ENCODE measurements around the gene SLC7A1.

SLC7A1 gene

DNA sequence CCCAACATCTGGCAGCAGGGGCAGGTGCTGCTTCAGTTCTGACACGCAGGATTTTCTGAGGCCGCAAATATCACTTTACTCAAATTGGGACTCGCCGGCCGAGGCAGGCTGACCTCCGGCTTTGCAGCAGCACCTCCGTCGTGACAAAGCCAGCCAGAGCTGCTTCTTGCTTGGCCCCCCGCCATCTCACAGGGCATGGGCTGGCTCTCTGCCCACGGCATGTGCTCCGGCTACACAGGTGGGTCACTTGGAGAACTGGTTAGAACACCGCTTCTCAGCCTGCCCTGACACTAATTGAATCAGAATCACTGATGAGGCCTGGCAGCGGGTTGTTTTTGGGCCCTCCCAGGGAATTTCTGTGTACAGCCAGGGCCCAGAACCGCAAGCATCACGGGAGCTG lies 112.3 kb downstream of the SLC7A1 start:
- H3K36me3 Mint-ChIP-seq (ENCODE audit: low read depth), result no peaks in the 10 kb centered on the region
- TF ChIP-seq, protein P1, sequence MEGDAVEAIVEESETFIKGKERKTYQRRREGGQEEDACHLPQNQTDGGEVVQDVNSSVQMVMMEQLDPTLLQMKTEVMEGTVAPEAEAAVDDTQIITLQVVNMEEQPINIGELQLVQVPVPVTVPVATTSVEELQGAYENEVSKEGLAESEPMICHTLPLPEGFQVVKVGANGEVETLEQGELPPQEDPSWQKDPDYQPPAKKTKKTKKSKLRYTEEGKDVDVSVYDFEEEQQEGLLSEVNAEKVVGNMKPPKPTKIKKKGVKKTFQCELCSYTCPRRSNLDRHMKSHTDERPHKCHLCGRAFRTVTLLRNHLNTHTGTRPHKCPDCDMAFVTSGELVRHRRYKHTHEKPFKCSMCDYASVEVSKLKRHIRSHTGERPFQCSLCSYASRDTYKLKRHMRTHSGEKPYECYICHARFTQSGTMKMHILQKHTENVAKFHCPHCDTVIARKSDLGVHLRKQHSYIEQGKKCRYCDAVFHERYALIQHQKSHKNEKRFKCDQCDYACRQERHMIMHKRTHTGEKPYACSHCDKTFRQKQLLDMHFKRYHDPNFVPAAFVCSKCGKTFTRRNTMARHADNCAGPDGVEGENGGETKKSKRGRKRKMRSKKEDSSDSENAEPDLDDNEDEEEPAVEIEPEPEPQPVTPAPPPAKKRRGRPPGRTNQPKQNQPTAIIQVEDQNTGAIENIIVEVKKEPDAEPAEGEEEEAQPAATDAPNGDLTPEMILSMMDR (IDR thresholded peaks at IDR 0.05), result no peak
- no peak overlapping the region for H3K27ac Mint-ChIP-seq
- H3K9me3 Mint-ChIP-seq, result no peaks in the 10 kb centered on the region
- H3K4me3 Mint-ChIP-seq, result no peak overlapping the region
- DNase-seq, result no peak
- H3K27me3 Mint-ChIP-seq (ENCODE audit: low read depth, poor library complexity), result no peaks in the 10 kb centered on the region
- peaks cover 23% of the 10 kb centered on the region for H3K4me1 Mint-ChIP-seq

DNA sequence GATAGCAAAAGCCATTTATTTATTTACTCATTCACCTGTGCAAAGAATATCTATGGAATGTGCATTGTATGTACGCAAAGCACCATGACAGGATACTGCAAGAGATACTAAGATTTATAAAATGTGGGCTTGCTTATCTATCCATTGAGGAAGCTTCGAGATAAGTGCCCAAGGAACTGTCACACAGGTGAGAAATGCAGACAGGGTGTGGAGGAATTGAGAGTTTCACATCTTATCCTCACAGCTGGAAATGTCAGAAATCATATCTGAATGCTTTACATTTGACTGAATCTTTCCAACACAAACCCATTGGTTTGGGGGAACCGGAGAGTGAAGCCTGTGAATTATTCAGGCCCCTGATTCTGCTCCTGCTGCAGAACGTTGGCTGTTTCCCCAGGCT lies 113.0 kb downstream of the SLC7A1 start:
- Mint-ChIP-seq H3K27me3 (ENCODE audit: low read depth, poor library complexity) (no peaks in the 10 kb centered on the region), H3K9me3 (no peaks in the 10 kb centered on the region), H3K27ac (no peak overlapping the region), H3K4me1 (peaks cover 16% of the 10 kb centered on the region), H3K4me3 (no peak overlapping the region), H3K36me3 (ENCODE audit: low read depth) (no peaks in the 10 kb centered on the region)
- no peak for DNase-seq
- TF ChIP-seq, protein P1 (IDR thresholded peaks at IDR 0.05), result no peak

DNA sequence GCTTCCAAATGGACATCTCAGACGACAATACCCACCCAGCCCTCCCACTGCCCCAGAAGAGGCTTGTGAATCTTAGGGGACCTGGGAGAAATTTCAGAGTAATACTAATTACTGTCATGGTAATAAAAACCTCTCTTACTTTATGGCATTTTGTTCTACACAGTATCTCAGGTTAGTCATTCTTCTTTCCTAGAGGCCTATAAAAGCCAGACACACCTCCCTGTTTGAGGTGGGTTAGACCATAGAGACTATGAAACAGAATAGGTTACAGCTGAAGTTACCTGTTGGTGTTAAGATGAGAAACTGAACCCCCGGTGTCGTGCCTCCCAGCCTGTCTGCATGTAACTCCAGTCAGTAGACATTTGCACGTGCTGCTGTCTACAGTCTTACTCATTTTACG lies 113.9 kb downstream of the SLC7A1 start:
- peaks cover 3% of the 10 kb centered on the region for H3K27me3 Mint-ChIP-seq (ENCODE audit: low read depth, poor library complexity)
- H3K36me3 Mint-ChIP-seq (ENCODE audit: low read depth), result no peaks in the 10 kb centered on the region

DNA sequence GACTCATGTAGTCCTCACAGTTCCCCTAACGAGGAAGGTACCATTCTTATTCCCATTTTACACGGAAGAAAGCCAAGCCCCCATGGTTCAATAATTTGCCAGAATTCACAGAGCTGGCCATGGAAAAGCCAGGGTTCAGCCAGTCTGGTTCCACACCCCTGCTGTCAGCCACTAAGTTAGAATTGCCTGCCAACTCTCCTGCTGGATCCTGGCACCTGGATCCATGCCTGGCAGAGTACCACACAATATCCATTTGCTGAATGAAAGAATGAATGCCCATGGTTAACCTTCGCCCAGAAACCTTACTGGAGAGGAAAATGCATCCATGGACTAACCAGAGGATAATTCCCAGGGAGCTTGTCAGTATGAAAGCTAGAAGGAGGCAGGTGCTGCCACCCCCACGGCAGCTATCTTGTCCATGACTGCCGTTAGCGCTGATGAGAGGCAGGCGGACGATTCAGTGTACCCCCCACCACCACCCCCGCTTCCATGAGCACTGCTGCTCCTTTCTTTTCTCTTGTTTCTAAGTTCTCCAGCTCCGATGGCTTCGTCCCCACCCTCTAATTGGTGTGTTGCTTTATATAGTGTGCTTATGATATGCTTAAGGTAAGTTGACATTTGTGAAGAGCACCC lies 114.5 kb downstream of the SLC7A1 start:
- Mint-ChIP-seq H3K27me3 (ENCODE audit: low read depth, poor library complexity) (peaks cover 8% of the 10 kb centered on the region), H3K4me1 (peaks cover 16% of the 10 kb centered on the region), H3K36me3 (ENCODE audit: low read depth) (no peaks in the 10 kb centered on the region)

More for the DNA sequence above, 113.9 kb downstream of the SLC7A1 start:
- H3K4me1 Mint-ChIP-seq, result peaks cover 16% of the 10 kb centered on the region
- H3K9me3 Mint-ChIP-seq, result no peaks in the 10 kb centered on the region
- TF ChIP-seq, protein P1 (IDR thresholded peaks at IDR 0.05), result no peak
- no peak overlapping the region for H3K27ac Mint-ChIP-seq
- DNase-seq, result no peak
- no peak overlapping the region for H3K4me3 Mint-ChIP-seq

DNA sequence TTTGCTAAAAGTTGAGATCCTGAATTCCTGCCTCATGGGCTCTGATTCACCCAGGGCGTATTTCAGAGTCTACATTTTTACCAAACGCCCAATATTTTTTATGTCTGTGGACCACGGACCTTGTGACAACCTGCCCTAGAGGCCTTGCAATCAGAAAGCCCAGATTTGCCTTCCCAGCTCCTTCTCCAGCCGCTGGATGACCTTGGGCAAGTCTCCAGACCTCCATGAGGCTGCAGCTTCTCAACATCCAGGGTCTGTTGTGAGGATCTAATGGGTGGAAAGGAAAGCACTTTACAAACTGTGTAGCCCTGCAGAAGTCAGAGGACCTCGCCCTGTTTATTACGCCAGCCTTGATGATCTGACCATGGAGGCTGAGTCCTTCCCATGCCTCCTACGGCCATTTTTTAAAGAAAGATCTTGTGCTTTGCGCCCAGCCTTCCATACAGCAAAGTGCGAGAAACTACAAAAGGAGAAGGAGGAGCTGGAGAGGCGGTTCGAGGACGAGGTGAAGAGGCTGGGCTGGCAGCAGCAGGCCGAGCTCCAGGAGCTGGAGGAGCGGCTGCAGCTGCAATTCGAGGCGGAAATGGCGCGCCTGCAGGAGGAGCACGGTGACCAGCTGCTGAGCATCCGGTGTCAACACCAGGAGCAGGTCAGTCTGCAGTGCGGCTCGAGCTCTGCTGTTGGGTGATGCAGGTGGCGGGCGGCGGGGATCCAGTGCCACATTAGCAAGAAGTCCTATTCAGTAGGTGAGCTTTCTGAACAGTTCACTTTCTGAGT lies 115.6 kb downstream of the SLC7A1 start:
- peaks cover 8% of the 10 kb centered on the region for H3K27me3 Mint-ChIP-seq (ENCODE audit: low read depth, poor library complexity)
- no peak for DNase-seq
- no peaks in the 10 kb centered on the region for H3K9me3 Mint-ChIP-seq
- no peaks in the 10 kb centered on the region for H3K36me3 Mint-ChIP-seq (ENCODE audit: low read depth)
- peaks cover 16% of the 10 kb centered on the region for H3K4me1 Mint-ChIP-seq
- TF ChIP-seq, protein P1 (IDR thresholded peaks at IDR 0.05), result no peak
- H3K4me3 Mint-ChIP-seq, result no peak overlapping the region
- H3K27ac Mint-ChIP-seq, result no peak overlapping the region

More for the DNA sequence above, 114.5 kb downstream of the SLC7A1 start:
- no peak overlapping the region for H3K27ac Mint-ChIP-seq
- DNase-seq, result no peak
- H3K9me3 Mint-ChIP-seq, result no peaks in the 10 kb centered on the region
- H3K4me3 Mint-ChIP-seq, result no peak overlapping the region
- TF ChIP-seq, protein P1 (IDR thresholded peaks at IDR 0.05), result no peak
